Measurements from ENCODE around the gene RPS13.
"Not testable (repeated sequence)": the region's sequence is repeated elsewhere in the genome, so short reads cannot be mapped to it uniquely, and the experiment has no call there.

RPS13 gene

GRCh38 chr11:17077520-17078401 is at the start of gene RPS13:
Gene RPS13 (minus strand): TSS chr11:17077667. CDS start chr11:17077641, 26 bp downstream.
- peak; percentile 99 for DNase-seq

GRCh38 chr11:17121981-17122380 is 44.5 kb upstream of the RPS13 start:
- no peak for DNase-seq

- DNase-seq = no peak
These were observed 39.8 kb upstream of the RPS13 start for GRCh38 chr11:17117262-17117661.

GRCh38 chr11:17116117-17116516 is 38.6 kb upstream of the RPS13 start:
- DNase-seq = no peak

GRCh38 chr11:17107745-17108144 is 30.3 kb upstream of the RPS13 start:
- not testable (repeated sequence) for DNase-seq

GRCh38 chr11:17105404-17106040 is 28.1 kb upstream of the RPS13 start:
- not testable (repeated sequence) for DNase-seq

- no peak for DNase-seq
These were observed 25.0 kb upstream of the RPS13 start for GRCh38 chr11:17102462-17102861.

- DNase-seq = no peak
These were observed 21.2 kb upstream of the RPS13 start for GRCh38 chr11:17098658-17099057.

GRCh38 chr11:17098038-17098437 is 20.6 kb upstream of the RPS13 start:
- DNase-seq = no peak

- not testable (repeated sequence) for DNase-seq
These were observed 8.5 kb upstream of the RPS13 start for GRCh38 chr11:17085976-17086375.

GRCh38 chr11:17077240-17077519 is 287 bp downstream of the RPS13 start:
- peak; percentile 45 for DNase-seq

- no peak for DNase-seq
These were observed 789 bp downstream of the RPS13 start for GRCh38 chr11:17076517-17077239.

- DNase-seq = no peak
These were observed 2.0 kb downstream of the RPS13 start for GRCh38 chr11:17075506-17075905.

GRCh38 chr11:17073370-17074027 is 4.0 kb downstream of the RPS13 start:
- DNase-seq = no peak

- DNase-seq = no peak
These were observed 10.1 kb downstream of the RPS13 start for GRCh38 chr11:17067417-17067816.

GRCh38 chr11:17066691-17067090 is 10.8 kb downstream of the RPS13 start:
- DNase-seq = no peak

- peak; percentile 16 for DNase-seq
These were observed 14.1 kb downstream of the RPS13 start for GRCh38 chr11:17063171-17064002.

GRCh38 chr11:17051146-17051545 is 26.3 kb downstream of the RPS13 start:
- not testable (repeated sequence) for DNase-seq

GRCh38 chr11:17048491-17048890 is 29.0 kb downstream of the RPS13 start:
- DNase-seq = not testable (repeated sequence)

- DNase-seq = no peak
These were observed 30.8 kb downstream of the RPS13 start for GRCh38 chr11:17046690-17047089.

GRCh38 chr11:17036666-17037658 is 40.5 kb downstream of the RPS13 start:
- DNase-seq = no peak
